ENCODE measurements around the gene DSG3. TPM values are rescaled to one million over a fixed set of nuclear protein-coding genes. Genes with fewer than 3 reads are reported as not detected.

Gene DSG3
- total RNA-seq, 4 donors from 2014 or later: 513 to 856 (median 737) TPM

DNA sequence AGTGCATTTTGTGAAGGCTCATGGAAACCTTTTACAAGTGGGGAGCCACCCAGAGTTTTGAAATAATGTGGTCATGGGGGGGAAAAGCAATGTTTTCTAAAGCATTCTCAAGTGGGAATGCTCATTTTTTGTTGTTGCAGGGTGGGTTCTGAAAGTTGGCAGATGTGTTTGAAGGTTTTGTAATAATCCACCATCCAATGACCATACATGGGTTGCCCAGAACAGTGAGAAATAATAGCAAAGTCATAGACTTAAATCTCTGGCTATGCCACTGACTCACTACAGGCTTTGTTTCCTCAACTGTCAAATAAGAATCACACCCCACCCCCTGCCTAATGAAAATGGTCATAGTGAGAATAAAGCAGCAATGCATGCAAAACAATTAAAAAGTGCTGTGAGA is 2.9 kb downstream of the DSG3 start:
- TF ChIP-seq, protein P1, sequence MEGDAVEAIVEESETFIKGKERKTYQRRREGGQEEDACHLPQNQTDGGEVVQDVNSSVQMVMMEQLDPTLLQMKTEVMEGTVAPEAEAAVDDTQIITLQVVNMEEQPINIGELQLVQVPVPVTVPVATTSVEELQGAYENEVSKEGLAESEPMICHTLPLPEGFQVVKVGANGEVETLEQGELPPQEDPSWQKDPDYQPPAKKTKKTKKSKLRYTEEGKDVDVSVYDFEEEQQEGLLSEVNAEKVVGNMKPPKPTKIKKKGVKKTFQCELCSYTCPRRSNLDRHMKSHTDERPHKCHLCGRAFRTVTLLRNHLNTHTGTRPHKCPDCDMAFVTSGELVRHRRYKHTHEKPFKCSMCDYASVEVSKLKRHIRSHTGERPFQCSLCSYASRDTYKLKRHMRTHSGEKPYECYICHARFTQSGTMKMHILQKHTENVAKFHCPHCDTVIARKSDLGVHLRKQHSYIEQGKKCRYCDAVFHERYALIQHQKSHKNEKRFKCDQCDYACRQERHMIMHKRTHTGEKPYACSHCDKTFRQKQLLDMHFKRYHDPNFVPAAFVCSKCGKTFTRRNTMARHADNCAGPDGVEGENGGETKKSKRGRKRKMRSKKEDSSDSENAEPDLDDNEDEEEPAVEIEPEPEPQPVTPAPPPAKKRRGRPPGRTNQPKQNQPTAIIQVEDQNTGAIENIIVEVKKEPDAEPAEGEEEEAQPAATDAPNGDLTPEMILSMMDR (IDR thresholded peaks at IDR 0.05): no peak
- TF ChIP-seq POLR2A (IDR thresholded peaks at IDR 0.05): no peak
- peak overlapping the region; percentile 78 to 92 (median 90) for H3K27ac ChIP-seq
- intact Hi-C loops (cut with DNase I): no loop called here
- no peaks in the 10 kb centered on the region for H3K36me3 ChIP-seq
- H3K4me3 ChIP-seq: peak overlapping the region; percentile 49 to 64 (median 54)
- no peak for DNase-seq
- no peaks in the 10 kb centered on the region for H3K9me3 ChIP-seq
- peaks cover 0 to 46% (median 0%) of the 10 kb centered on the region in 3 donors for H3K4me1 ChIP-seq
- H3K27me3 ChIP-seq: no peaks in the 10 kb centered on the region

DNA sequence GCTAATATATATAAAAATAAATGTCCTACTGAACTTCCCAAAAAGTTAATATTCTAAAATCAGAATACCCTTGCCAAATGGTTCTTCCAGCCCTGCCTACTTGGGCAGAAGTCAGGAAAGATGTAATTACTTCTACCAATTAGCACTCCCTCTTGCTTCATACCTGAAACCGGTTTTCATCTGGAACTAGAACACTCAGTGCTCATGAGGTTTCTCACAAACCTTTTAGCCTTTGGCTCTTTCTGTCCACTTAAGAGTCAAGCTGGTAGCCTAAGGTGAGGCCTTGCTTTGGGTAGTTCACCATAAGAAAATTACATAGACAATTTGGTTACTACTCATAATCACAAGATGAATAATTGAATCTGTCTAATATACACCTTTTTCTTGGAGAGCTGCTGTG is 4.1 kb downstream of the DSG3 start:
- Histone ChIP-seq H3K9me3 (no peaks in the 10 kb centered on the region), H3K27ac (peak overlapping the region; percentile 75 to 92 (median 90)), H3K36me3 (peaks cover 0 to 5% (median 0%) of the 10 kb centered on the region in 3 donors), H3K4me1 (peaks cover 0 to 51% (median 0%) of the 10 kb centered on the region in 3 donors), H3K4me3 (peak overlapping the region; percentile 49 to 64 (median 54)), H3K27me3 (no peaks in the 10 kb centered on the region)
- 45 to 75% methylated on average over 1 of the region's 1 CpG for WGBS, 2 donors
- intact Hi-C loops (cut with DNase I): no loop called here
- peak in 2 of 4 donors; percentile 22 to 37 for TF ChIP-seq POLR2A (IDR thresholded peaks at IDR 0.05)
- TF ChIP-seq, protein P1 (IDR thresholded peaks at IDR 0.05): no peak
- DNase-seq: no peak

DNA sequence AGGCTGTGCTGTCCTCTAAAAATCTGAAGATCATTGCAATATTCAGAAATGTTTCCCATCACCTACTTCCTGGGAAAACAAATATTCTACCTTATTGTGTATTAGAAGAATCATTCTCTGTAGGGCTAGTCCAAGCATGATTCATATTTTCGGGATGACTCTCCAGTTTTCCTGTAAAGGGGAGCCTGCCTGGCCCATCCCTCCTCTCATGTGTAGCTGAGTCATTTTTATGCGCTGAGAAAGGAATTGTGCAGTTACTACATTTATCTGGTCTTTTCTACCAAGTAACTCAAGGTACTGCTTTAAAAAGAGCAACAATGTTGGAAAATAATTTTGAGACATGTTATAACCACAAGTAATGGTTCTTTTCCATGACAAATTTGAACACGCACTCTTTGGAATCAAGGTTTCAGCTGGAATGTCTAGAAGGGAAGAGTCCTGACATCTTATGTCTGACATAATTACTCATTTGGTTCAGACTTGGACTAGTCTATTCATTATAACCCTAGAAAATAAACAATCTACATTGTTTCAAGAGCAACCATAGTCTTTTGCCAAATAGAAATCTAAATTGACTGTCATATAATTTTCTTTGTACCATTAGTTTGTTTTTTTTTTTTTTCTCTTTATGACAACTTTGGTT is 6.6 kb downstream of the DSG3 start:
- Histone ChIP-seq H3K4me1 (peaks cover 0 to 52% (median 0%) of the 10 kb centered on the region in 3 donors), H3K9me3 (no peaks in the 10 kb centered on the region), H3K36me3 (peaks cover 4 to 31% (median 7%) of the 10 kb centered on the region in 3 donors), H3K4me3 (peak overlapping the region in 3 of 4 donors; percentile 2 to 54 (median 54)), H3K27ac (peak overlapping the region; percentile 54 to 92 (median 90)), H3K27me3 (no peaks in the 10 kb centered on the region)
- no peak for DNase-seq
- WGBS, 2 donors: 23 to 31% methylated on average over 3 of the region's 3 CpGs
- TF ChIP-seq, protein P1 (IDR thresholded peaks at IDR 0.05): no peak
- no peak for TF ChIP-seq POLR2A (IDR thresholded peaks at IDR 0.05)
- intact Hi-C loops (cut with DNase I): no loop called here

DNA sequence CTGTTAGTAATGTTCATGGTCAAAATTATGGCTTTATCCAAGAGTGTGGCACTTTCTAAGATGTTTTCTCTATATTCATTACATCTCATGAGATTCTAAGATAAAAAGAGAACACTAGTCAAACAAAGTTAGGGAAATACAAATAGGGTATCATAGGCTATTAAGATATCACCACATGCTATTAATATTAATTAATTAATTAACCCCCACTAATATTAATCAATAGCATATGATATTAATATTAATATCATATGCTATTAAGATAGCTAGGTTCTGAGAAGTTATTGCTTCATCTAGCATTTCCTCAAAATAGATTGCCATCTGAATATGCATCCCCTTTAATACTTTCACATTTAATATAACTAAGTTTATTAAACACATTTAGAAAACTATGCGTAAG is 22.1 kb downstream of the DSG3 start:
- intact Hi-C loops (cut with DNase I): no loop called here
- Histone ChIP-seq H3K27ac (no peak overlapping the region), H3K27me3 (no peaks in the 10 kb centered on the region), H3K36me3 (peaks cover 7 to 100% (median 9%) of the 10 kb centered on the region in 3 donors), H3K4me3 (no peak overlapping the region), H3K4me1 (no peaks in the 10 kb centered on the region), H3K9me3 (no peaks in the 10 kb centered on the region)
- no peak for DNase-seq
- TF ChIP-seq, protein P1 (IDR thresholded peaks at IDR 0.05): no peak
- no peak for TF ChIP-seq POLR2A (IDR thresholded peaks at IDR 0.05)
- WGBS, 2 donors: 91 to 97% methylated on average over 1 of the region's 1 CpG

DNA sequence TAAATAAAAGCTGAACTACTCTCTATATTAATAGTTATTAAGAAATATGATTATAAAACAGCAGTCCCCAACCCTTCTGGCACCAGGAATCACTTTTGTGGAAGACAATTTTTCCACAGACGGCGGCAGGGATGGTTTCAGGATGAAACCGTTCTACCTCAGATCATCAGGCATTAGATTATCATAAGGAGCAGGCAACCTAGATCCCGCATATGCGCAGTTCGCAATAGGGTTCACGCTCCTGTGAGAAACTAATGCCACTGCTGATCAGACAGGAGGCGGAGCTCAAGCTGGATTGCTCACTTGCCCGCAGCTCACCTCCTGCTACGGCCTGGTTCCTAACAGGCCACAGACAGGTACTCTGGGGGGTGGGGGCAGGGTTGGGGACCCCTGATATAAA is 31.1 kb downstream of the DSG3 start:
- Histone ChIP-seq H3K4me1 (peaks cover 0 to 74% (median 0%) of the 10 kb centered on the region in 3 donors), H3K27me3 (no peaks in the 10 kb centered on the region), H3K4me3 (no peak overlapping the region), H3K36me3 (peaks cover 4 to 71% (median 7%) of the 10 kb centered on the region in 3 donors), H3K9me3 (no peaks in the 10 kb centered on the region), H3K27ac (no peak overlapping the region)
- TF ChIP-seq, protein P1 (IDR thresholded peaks at IDR 0.05): no peak
- no peak for TF ChIP-seq POLR2A (IDR thresholded peaks at IDR 0.05)
- DNase-seq: no peak
- intact Hi-C loops (cut with DNase I): no loop called here
- WGBS, 2 donors: 86 to 94% methylated on average over 10 of the region's 10 CpGs
